ENCODE data around the gene PALM.

The PALM gene

GRCh38 chr19:782878-783668 lies 74.3 kb downstream of the PALM start:
- DNase-seq = no peak

DNA sequence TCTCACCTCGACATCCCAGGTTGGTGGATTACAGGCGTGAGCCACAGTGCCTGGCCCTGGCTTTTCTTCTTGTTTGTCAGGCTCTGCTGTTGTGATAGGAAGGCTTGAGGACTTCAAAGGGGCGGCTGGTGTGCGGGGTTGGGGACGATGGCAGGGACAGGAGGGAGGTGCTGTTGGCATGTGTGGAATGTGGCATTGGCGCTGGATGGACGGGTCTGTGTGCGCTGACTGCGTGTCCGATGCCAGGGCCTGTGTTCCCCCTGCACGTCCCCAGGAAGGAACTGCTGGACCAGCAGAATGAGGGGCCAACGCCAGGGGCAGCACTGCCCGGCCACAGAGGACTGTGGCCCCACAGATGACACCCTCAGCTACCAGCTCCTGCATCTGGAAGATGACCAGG lies 75.8 kb downstream of the PALM start:
- no peak for DNase-seq

DNA sequence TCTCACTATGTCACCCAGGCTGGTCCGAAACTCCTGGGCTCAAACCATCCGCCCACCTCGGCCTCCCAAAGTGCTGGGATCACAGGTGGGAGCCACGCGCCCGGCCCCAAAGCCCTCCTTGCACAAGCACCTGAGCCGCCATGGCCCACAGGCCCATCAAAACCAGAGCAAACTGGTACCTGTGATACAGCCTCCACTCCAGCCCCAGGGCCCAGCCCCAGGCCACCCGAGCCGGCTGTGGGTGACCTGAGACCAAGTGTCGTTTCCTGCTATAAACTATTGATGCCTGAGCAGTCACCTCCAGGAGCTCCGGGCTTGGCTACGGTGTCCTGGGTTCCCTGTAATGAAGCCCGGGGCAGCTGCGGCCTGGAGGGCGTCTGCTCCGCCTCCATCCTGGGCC lies 78.8 kb downstream of the PALM start:
- DNase-seq = no peak

DNA sequence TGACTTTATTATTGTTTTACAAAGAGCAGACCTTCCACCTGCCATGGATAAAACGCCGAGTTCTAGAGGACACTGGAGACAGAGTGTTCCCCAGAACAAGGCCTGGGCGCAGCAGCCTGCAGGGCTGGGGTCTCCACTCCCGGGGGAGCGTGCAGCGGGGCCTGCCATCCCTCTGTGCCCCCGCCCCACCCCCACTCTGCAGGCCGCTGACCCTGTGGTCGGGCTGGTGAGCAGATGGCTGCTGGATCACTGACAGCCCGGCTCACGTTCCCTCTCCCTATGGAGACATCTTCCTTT lies 79.9 kb downstream of the PALM start:
- no peak for DNase-seq

DNA sequence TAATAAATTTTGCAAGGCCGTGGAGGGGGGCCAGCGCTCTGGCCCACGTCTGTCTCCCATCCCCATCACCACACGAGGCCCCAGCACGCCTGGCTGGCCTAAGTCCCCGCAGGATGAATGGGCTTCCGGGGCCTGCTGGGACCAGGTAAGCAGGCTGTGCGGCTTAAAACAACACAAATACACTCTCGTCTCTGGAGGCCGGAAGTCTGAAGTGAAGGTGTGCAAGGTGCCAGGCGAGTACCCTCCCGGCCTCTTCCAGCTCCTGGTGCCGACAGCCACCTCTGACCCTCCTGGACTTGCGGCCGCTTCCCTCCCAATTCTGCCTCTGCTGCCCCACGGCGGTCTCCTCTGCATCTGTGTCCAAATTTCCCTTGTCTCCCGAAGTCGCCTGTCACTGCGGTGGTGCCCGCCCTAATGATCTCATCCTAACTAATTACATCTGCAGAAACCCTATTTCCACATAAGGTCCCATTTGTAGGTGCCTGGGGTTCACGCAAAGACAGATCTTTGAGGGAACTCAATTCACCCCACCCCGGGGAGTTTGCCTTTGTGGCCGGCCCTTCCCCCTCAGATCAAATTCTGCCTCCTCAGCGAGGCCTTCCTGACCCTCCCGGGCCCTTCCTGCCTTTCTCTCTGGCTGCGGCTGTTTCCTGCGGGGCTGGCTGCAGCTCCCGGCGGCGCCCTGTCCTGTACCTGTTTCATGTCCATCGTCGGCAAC lies 80.4 kb downstream of the PALM start:
- peak; percentile 55 for DNase-seq

DNA sequence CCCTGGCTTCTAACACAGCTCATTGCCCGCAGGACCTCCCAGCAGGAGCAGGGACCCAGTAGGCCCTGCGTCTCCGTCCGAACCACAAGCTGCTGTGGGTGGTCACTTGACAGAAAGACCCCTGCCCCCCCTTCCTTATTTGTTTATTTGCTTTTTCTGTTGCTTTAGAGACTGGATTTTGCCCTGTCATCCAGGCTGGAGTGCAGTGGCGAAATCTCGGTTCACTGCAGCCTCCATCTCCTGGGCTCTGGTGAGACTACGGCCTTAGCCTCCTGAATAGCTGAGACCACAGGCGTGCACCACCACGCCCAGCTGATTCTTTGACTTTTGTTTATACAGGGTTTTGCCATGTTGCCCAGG lies 80.9 kb downstream of the PALM start:
- no peak for DNase-seq

GRCh38 chr19:791007-791566 lies 82.4 kb downstream of the PALM start:
- DNase-seq = no peak

DNA sequence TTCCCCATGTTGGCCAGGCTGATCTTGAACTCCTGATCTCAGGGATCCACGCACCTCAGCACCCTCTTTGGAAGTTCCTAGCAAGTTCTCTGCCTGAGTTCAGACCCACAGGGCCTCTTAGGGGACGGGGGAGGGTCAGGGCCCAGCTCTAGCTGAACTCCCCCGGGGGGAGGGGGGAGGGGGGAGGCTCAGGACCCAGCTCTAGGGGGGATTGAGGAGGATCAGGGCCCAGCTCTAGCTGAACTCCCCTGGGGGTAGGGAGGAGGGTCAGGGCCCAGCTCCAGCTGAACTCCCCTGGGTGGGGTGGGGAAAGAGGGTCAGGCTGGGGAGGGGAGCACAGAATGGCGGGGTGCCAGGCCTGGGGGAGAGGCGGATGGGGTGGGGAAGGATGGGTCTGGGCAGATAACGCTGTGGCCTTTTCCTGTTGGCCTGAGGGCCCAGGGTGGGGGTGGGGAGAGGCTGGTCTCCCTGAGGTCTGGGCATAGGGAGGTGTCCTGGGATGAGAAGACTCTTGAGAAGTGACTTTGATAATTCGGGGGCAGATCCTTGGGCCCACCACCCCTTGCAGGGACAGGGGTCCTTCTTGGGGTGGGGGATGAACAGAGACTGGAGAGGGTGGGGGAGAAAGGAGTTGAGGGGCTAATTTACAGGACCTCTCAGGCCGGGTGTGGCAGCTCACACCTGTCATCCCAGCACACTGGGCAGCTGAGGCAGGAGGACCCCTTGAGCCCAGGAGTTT lies 83.0 kb downstream of the PALM start:
- peak; percentile 21 for DNase-seq

DNA sequence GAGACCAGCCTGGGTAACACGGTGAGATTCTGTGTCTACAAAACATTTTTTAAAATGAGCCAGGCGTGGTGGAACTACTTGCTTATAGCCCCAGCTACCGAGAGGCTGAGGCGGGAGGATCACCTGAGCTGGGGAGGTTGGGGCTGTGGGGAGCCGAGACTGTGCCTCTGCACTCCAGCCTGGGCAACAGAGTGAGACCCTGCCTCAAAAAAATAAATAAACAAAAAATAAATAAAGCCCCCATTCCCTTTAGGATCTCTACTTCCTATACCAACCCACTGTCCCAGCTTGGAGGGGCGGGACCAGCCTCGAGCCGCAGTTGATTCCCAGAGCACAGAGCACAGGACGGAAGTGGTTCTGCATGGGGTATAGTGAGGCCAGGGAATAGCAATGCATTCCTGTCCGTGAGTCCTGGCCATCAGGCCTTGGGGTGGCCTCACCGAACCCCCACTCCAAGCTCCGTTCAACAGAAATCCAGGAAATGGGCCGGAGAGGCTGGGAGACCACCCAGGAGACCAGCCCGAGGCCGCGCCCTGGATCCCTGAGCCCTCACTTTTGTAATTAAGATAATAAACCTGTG lies 83.7 kb downstream of the PALM start:
- no peak for DNase-seq

DNA sequence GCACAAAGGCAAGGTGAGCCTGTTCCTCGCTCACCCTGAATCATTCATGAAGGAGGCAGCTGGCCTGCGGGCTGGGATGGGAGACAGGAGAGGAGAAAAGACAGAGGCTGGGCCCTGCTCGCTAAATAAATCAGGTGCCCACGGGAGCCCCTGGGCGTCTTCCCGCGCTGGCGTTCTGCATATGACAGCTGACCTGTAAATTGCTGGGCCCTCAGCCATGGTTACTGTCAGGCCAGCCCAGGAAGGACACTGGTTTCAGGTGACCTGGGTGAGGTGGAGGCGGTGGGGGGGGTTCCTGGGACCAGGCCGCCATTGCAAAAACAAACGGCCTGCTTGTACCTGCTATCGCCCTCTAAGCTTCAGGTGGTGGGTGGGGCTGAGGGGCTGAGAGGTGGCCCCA lies 85.1 kb downstream of the PALM start:
- no peak for DNase-seq

DNA sequence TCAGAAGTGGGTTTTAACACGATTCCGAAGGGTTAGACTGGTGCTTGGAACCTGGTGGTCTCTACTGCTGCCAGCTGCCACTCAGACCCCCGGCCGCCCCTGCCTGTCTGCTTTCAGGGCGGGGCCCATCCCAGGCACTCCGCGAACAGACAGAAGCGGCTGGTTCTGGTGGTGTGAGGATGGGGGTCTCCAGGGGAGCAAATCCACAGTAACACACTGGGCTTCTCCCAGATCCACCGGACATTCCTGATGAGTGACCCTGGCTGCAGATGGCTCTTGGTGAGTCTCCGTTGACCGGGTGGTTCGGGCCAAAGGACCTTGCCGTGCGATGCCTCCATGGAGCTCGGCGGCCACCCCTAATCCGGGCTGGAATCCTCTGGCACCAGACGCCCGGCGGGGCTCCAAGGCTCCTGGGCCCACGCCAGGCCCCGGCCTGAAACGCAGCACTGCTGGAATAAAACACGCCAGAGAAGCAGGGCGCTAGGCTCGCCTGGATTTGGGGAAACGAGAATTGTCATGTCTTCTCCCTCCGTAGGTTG lies 86.4 kb downstream of the PALM start:
- no peak for DNase-seq

DNA sequence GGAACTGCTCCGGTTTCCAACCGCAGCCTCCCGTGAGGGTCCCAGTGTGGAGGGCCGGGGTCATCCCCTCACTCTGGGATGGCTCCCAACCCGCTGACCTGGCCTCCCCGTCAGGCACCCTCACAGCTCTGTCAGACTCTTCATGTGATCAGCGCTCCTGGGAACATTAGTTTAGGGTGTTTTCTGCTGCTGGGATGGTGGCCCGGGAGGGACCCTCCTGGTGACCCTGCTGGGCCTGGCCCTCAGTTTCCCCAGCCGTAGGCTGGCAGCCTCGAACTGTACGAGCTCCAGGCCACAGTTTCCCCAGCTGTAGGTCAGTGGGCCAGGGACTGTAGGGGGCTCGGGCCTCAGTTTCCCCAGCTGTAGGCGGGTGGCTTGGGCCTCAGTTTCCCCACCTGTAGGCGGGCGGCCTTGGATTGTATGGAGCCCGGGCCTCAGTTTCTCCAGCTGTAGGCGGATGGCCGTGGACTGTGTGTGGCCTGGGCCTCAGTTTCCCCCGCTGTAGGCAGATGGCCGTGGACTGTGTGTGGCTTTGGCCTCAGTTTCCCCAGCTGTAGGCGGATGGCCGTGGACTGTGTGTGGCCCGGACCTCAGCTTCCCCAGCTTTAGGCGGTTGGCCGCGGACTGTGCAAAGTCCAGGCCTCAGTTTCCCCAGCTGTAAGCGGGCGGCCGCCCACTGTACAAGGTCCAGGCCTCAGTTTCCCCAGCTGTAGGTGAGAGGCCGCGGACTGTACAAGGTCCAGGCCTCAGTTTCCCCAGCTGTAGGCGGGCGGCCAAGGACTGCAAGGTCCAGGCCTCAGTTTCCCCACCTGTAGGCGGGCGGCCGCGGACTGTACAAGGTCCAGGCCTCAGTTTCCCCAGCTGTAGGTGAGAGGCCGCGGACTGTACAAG lies 87.2 kb downstream of the PALM start:
- no peak for DNase-seq

DNA sequence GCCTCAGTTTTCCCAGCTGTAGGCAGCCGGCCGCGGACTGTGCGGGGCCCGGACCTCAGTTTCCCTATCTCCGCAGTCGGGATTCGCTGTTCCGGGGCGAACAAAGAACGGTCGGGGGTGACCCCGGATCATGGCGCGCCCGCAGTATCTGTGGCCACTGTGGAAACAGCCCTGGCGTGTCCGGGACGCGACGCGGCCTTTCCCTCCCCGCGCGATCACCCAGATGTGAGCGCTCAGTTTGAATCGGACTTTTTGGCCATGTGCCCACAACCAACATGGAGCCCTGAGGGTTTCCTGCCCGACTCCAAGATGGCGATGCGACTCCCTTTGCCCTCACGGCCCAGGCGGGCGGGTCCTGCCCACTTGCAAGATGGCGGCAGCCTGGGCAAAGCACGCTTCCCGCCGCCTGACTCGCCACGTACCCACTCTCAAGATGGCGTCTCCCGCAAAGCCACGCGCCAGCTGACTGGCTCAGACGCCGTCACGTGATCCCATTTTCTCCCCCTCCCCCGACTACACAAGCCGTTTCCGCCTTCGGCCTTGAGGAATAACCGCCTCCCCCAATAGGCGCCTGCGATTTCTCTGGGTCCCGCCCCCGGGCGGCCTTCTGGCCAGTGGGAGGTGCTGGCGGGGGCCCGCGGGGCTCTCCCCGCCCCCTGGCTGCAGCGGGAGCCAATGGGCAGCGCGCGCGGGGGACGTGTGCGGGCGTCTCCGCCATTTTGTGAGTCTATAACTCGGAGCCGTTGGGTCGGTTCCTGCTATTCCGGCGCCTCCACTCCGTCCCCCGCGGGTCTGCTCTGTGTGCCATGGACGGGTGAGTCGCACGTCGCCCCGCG lies 88.2 kb downstream of the PALM start, which contains the start of gene PTBP1:
TSS of gene PTBP1 (plus strand) at position 761 of the 836 bp plus-strand sequence. CDS start at position 807, 46 bp downstream.
- DNase-seq = peak; percentile 99
